Astrocyte (in vitro differentiated cells and primary cell): ENCODE data around the gene DENND1B.

Experiments
- CTCF ChIP-seq: IDR thresholded peaks from 2 replicates; pipeline ENCODE4 v1.5.1; 2011; ENCODE audit warnings: low read depth, mild to moderate bottlenecking, inconsistent platforms, low read length, moderate library complexity; ENCODE audit not compliant: insufficient read depth
- EZH2 ChIP-seq: IDR thresholded peaks from 2 replicates; pipeline ENCODE4 v1.6.1; 2012; ENCODE audit warnings: mild to moderate bottlenecking, low read length, inconsistent platforms; ENCODE audit not compliant: insufficient read depth

GRCh38 chr1:197620714-197621163 lies 154.5 kb downstream of the DENND1B start:
- TF ChIP-seq CTCF (no peak), EZH2 (no peak)
